Tongue (tissue), 2 donors: ENCODE measurements around the gene GUCY1B1. TPM values are rescaled to one million over a fixed set of nuclear protein-coding genes. Genes with fewer than 3 reads are reported as not detected.

Source experiments
- DNase-seq: peaks from one replicate; pipeline ENCODE4 v3.0.0-alpha.2; 2015
- total RNA-seq: library from RNA; depleted of rRNA; stranded (reverse); fragments of >200 nt; gene quantifications from one replicate; pipeline ENCODE4 v1.2.3, GENCODE V29; 2014

Gene GUCY1B1
- total RNA-seq, 1 donor from 2014 or later, result 26.6 TPM

- no peak for DNase-seq
Measured at GRCh38 chr4:155800685-155801343, 42.0 kb downstream of the GUCY1B1 start.

- DNase-seq, result no peak
Measured at GRCh38 chr4:155802190-155802959, 43.6 kb downstream of the GUCY1B1 start.

- no peak for DNase-seq
Measured at GRCh38 chr4:155805016-155805415, 46.2 kb downstream of the GUCY1B1 start.

- peak; percentile 89 for DNase-seq
Measured at GRCh38 chr4:155807021-155807420, 48.2 kb downstream of the GUCY1B1 start.

DNA sequence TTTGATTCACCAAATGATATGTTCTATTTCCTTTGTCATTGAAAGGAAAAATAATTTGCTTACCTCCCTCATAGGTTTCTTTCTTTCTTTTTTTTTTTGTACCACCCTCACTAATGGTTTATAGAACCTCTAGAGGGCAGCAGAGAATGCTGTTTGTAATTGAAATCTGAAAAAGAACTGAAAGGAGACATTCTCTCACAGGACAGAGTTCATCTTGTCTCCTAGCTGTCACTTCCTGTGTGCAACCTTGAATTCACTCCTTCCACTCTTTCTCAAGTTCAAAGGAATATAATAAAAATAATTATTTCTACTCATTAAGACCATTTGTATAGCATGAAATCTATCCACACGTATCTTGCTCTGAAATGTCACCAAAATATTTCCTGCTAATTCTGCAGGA is 51.0 kb downstream of the GUCY1B1 start:
- DNase-seq, result peak; percentile 84

DNA sequence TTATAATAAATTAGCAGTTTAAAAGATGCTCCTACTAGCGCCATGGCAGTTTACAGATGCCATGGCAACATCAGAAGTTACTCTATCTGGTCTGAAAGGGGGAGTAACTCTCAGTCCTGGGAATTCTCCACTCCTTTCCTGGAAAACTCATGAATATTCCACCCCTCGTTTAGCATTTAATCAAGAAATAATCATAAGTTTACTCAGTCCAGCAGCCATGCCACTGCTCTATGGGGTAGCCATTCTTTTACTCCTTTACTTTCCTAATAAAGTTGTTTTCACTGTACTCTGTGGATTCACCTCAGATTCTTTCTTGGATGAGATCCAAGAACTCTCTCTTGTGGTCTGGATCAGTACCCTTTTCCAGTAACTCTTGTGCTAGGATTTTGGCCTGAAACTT is 52.3 kb downstream of the GUCY1B1 start:
- DNase-seq, result no peak

DNA sequence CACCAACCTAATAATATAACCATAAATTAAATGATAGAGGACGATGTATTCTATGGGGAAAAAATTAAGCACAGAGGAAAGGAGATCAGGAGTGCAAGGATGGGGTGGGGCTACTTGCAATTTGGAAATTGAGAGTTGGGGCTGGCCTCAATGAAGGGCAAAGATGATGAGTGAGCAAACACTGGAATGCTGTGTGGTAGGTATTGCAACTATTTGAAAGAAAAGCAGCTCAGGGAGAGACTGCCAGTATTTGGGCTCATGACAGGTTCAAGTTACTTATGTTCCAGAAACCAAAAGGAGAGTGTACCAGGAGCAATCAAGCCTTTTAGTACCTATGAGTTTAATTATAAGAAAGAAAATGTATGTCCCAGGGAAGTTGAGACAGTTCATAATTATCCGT is 59.8 kb downstream of the GUCY1B1 start:
- no peak for DNase-seq

GRCh38 chr4:155819066-155819465 is 60.2 kb downstream of the GUCY1B1 start:
- DNase-seq, result no peak

DNA sequence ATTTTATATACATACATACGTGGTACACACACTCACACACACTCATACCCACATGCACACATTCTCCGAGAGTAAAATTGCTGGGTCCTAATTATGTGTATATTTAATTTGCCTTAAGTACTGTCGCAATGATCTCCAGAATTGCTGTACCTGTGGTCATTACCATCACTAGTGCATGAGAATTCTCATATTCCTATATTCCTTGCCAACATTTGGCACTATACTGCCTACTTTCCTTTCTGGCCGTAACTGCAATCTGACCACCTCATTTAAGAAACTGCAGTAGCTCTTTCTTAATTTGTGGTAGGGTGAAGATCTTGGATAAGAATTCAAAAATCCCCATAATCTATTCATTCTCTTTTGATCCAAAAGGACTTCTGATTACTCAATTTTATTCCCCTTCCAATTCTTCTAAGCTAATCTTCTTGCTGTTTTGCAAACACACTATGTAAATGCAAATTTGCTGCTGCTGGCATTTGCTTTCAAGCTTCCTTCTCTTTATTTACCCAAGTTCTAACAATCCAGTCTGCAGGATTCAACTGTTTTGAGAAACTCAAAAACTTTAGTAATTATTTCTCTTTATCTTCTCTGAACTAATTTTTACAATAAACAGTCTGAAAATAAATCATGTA is 62.2 kb downstream of the GUCY1B1 start:
- no peak for DNase-seq

- no peak for DNase-seq
Measured at GRCh38 chr4:155822572-155822971, 63.8 kb downstream of the GUCY1B1 start.

GRCh38 chr4:155828628-155829027 is 69.8 kb downstream of the GUCY1B1 start:
- no peak for DNase-seq

DNA sequence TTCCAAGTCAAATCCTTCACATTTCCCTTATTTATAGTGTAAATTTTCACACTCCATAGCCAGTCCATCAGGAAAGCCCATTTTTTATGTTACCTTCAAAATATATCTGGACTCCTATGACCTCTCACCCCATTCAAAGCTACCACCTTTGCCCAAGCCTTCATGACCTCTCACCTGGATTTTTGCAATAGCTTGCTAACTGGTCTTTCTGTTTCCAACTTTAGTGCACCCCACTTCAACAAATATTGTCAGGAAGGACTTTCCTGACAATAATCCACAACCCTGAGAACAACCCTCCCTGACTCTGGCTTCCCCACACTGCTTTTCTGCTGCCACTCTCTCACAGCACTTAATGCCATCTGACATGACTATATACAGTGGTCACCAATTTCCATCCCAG is 73.8 kb downstream of the GUCY1B1 start:
- no peak for DNase-seq

DNA sequence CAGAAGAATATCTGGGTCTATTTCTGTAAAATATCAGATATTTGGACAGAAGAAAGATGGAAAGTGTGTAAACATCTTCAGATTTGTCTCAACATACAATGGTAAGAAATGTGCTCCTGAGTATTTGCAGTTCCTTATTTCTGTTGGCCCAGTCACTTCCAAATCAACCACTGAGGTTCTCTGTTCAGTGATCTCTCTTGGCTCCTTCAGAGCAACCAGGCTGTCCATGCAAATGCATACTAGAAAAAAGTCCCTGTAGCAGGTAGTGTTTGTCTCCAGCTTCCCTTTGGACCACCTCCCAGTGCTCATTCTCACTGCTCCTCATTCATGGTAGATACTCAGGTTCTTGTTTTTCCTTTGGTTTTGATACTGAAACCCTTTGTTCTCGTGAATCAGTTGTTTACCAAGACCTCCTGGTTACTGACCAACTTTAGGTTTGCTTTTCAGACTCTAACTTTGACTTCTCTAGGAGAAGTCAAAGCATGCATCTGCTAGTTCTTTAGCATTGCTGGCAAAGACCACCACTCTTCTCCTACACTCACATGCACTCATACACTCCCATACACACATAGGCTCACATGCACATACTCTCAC is 78.5 kb downstream of the GUCY1B1 start:
- DNase-seq, result no peak

GRCh38 chr4:155842080-155842479 is 83.3 kb downstream of the GUCY1B1 start:
- DNase-seq, result no peak

DNA sequence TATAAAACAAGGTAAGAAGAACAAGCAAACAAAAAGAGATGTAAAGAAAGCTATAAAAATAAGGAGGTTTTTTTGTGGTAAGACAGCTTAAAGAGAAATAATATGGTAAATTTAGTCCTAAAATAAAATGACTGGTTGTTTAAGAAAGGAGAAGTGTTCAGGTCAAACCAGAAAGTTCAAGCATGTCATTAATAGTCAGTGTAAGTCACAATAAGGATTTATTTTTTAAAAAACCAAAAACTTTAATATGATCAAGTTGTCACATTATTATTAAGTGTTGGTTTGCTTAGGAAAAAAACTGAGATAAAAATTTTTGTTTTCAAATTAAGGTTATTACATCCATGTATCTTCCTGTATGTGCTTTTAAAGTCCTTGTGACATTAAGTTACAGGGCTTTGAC is 88.1 kb downstream of the GUCY1B1 start:
- DNase-seq, result no peak

DNA sequence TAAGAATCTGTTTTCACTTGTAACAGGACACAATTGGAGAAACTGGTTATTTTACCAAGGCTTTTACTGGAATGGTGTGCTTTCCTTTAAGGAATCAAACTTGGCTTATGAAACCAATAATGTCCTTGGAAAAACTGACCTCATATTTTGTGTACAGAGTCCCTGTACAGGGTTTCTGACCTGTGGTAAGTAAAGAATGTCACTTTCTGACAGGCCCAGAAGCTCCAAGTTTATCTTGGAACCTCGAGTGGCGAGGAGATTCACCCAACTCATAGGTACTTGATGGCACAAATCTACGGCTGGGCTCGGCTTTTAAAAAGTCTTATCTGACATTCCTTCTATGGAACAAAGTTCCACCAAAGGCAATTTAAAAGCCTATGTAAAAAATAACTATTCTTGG is 90.2 kb downstream of the GUCY1B1 start:
- no peak for DNase-seq

DNA sequence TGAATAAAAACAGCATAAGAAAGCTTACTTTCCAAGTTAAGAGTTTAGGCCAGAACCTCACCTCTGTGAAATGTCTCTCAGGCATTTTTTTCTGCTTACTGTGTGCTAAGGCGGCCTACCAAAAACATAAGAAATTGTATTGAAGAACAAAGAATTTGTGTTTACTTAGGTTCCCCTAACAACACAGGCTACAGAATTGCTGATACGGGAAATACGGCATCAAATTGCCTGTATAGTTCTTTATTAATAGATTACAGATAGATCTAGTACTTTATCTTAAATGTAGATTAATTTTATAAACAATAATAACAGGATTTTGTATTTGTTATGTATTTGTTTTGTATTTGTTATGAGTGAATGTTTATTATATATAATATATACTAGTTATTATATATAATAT is 94.4 kb downstream of the GUCY1B1 start:
- DNase-seq, result no peak

- no peak for DNase-seq
Measured at GRCh38 chr4:155854582-155855226, 95.9 kb downstream of the GUCY1B1 start.

DNA sequence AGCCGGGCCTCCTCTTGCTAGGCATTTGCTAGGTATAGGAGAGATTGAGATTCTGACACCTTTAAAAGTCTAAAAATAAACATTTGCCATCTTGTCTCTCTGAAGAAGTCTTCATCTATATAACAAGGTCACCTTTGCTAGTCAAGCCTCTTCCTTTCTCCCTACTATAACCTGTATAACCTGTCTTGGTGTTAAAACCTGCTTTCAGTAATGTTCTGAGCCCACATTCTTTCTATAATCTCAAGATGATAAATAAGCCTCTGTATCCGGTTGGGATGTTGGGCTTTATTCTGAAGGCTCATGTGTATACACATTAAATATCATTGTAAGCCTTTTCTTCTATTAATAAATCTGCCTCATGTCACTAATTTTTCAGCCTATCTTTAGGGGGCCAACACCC is 97.1 kb downstream of the GUCY1B1 start:
- peak; percentile 45 for DNase-seq
